Caco-2 (cell line): Measurements from ENCODE around the gene C1orf141. TPM values are rescaled to one million over a fixed set of nuclear protein-coding genes. Genes with fewer than 3 reads are reported as not detected.
A peak's percentile ranks its signal among the peaks of the same experiment; 100 is the strongest.
"Not testable (repeated sequence)": the region's sequence is repeated elsewhere in the genome, so short reads cannot be mapped to it uniquely, and the experiment has no call there.

ENCODE experiments used
- BruUV-seq: library from RNA; stranded (reverse); fragments of 400-500 nt; replicated peaks from 2 replicates; lab custom pipeline; 2021; lab: Mats Ljungman, UMichigan
- CTCF ChIA-PET: fragments of 300-600 bp; sonication (Branson Sonifier 250); formaldehyde crosslinking; loops from one replicate; lab custom pipeline; 2022; ENCODE audit warnings: antibody characterized with exemption; lab: Charles Lee
- POLR2A ChIA-PET: fragments of 300-600 bp; sonication (Branson Sonifier 250); formaldehyde crosslinking; loops from one replicate; lab custom pipeline; 2022; ENCODE audit warnings: antibody characterized with exemption; lab: Charles Lee
- DNase-seq, 2 experiments: peaks; one replicate each; pipeline versions ENCODE4 v3.0.0 to v3.0.0-alpha.2; 2020 to 2022
- H3K27me3 ChIP-seq: replicated peaks from 2 replicates; pipeline ENCODE4 v1.6.0; 2011; ENCODE audit warnings: low read length; ENCODE audit not compliant: control insufficient read depth, insufficient read depth
- H3K36me3 ChIP-seq: 2 replicates; pipeline ENCODE4 v1.5.1; 2011; ENCODE audit warnings: low read length; ENCODE audit not compliant: control insufficient read depth, insufficient read depth
- H3K4me1 ChIP-seq: fragments of 250-450 bp; sonication (Bioruptor Pico); 2 replicates; pipeline ENCODE4 v1.5.1; 2020; ENCODE audit warnings: mild to moderate bottlenecking
- H3K4me3 ChIP-seq: 2 replicates; pipeline ENCODE4 v1.5.1; 2011; ENCODE audit warnings: low read depth, mild to moderate bottlenecking, control low read depth, low read length
- H3K9me3 ChIP-seq: fragments of 250-450 bp; sonication (Bioruptor Pico); 2 replicates; pipeline ENCODE4 v1.5.1; 2020; ENCODE audit warnings: mild to moderate bottlenecking, moderate library complexity
- H3K27ac Mint-ChIP-seq: one replicate; pipeline ENCODE4 v1.8.0; 2022; ENCODE audit warnings: mixed read lengths; ENCODE audit not compliant: unreplicated experiment
- H3K27me3 Mint-ChIP-seq: one replicate; pipeline ENCODE4 v1.8.0; 2022; ENCODE audit warnings: mixed read lengths; ENCODE audit not compliant: insufficient read depth, unreplicated experiment
- H3K36me3 Mint-ChIP-seq: one replicate; pipeline ENCODE4 v1.8.0; 2022; ENCODE audit warnings: mild to moderate bottlenecking, mixed read lengths; ENCODE audit not compliant: insufficient read depth, unreplicated experiment
- H3K4me1 Mint-ChIP-seq: one replicate; pipeline ENCODE4 v1.8.0; 2022; ENCODE audit warnings: low read depth, mixed read lengths; ENCODE audit not compliant: unreplicated experiment
- H3K4me3 Mint-ChIP-seq: one replicate; pipeline ENCODE4 v1.8.0; 2022; ENCODE audit warnings: mild to moderate bottlenecking, moderate library complexity, mixed read lengths; ENCODE audit not compliant: unreplicated experiment
- H3K9me3 Mint-ChIP-seq: one replicate; pipeline ENCODE4 v1.8.0; 2022; ENCODE audit warnings: mixed read lengths; ENCODE audit not compliant: unreplicated experiment
- intact Hi-C: fragments of 100-400 bp; cut with micrococcal nuclease; formaldehyde crosslinking; loops from one replicate; pipeline ENCODE4 v1.10.0; 2022; ENCODE audit not compliant: unreplicated experiment
- total RNA-seq: library from RNA; stranded (reverse); gene quantifications from 2 replicates; pipeline ENCODE4 v1.2.3, GENCODE V29; 2022
- TF ChIP-seq, protein P1 (sequence below), 2 experiments: fragments of 200-600 bp in 1 of 2; IDR thresholded peaks; 1 replicate in 1 of 2; 2 replicates in 1 of 2; pipeline versions ENCODE4 v1.5.1 to v1.8.0; 2011 to 2022; ENCODE audit warnings: antibody characterized with exemption in 1 of 2, control low read depth in 1 of 2, inconsistent platforms in 1 of 2, low read depth in 1 of 2, low read length in 1 of 2, mild to moderate bottlenecking in 1 of 2, moderate library complexity in 1 of 2; ENCODE audit not compliant: insufficient read depth in 1 of 2, severe bottlenecking in 1 of 2, unreplicated experiment in 1 of 2

Gene C1orf141
- total RNA-seq, 1 experiment from 2014 or later = not detected

DNA sequence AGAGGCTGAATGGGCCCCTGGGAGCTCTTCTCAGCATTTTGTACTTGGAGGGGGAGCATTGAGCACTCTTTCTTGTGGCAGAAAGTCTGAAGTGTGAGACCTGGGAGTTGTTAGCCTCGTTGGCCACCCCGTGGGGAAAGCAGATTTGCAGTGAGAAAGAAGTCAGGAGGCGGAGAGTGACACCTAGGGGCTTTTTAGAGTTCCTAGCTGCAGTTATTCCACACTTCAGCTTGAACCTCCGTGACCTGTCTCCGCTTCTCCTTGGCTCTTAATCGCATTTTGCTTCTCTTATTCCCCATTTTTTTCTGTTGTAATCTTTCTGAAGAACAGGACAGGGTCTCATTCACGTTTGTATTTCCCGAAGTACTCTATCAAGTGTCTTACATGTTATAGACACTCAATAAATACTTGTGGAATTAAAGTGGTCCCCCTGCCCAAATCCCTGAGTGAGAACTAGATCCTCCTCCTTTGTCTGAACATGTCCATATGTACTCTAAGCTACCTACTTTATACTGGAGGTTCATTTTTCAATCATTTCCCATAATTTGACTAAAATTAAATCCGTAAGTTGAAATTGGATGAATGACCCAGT is 14.5 kb upstream of the C1orf141 start:
- H3K4me3 ChIP-seq = no peak overlapping the region
- intact Hi-C loops = loop anchor here (1.0 to 2.0 kb wide), 3 partner anchors 96 to 384 kb away; no protein-coding TSS in a partner anchor
- BruUV-seq = no TSS peak
- peaks cover 8% of the 10 kb centered on the region for H3K27me3 Mint-ChIP-seq
- DNase-seq = peak; percentile 64 to 68
- peaks cover 7% of the 10 kb centered on the region; the same call in 1 of the 2 replicates for H3K4me1 ChIP-seq
- H3K9me3 Mint-ChIP-seq = no peaks in the 10 kb centered on the region
- H3K27me3 ChIP-seq = no peaks in the 10 kb centered on the region
- H3K4me1 Mint-ChIP-seq = no peaks in the 10 kb centered on the region
- ChIA-PET POLR2A (interaction anchor here (1.0 kb wide), 1 partner anchor 153 kb away, joined by 3 read pairs; no protein-coding TSS in a partner anchor), CTCF (interaction anchor here (0.5 to 4.0 kb wide), 6 partner anchors 23 to 384 kb away, joined by 4 to 43 read pairs (median 6); no protein-coding TSS in a partner anchor)
- H3K9me3 ChIP-seq = no peaks in the 10 kb centered on the region
- H3K4me3 Mint-ChIP-seq = no peak overlapping the region
- peaks cover 4% of the 10 kb centered on the region for H3K36me3 Mint-ChIP-seq
- H3K27ac Mint-ChIP-seq = no peak overlapping the region
- H3K36me3 ChIP-seq = no peaks in the 10 kb centered on the region
- TF ChIP-seq, protein P1, sequence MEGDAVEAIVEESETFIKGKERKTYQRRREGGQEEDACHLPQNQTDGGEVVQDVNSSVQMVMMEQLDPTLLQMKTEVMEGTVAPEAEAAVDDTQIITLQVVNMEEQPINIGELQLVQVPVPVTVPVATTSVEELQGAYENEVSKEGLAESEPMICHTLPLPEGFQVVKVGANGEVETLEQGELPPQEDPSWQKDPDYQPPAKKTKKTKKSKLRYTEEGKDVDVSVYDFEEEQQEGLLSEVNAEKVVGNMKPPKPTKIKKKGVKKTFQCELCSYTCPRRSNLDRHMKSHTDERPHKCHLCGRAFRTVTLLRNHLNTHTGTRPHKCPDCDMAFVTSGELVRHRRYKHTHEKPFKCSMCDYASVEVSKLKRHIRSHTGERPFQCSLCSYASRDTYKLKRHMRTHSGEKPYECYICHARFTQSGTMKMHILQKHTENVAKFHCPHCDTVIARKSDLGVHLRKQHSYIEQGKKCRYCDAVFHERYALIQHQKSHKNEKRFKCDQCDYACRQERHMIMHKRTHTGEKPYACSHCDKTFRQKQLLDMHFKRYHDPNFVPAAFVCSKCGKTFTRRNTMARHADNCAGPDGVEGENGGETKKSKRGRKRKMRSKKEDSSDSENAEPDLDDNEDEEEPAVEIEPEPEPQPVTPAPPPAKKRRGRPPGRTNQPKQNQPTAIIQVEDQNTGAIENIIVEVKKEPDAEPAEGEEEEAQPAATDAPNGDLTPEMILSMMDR (IDR thresholded peaks at IDR 0.05; ENCODE audit: insufficient read depth in 1 of 2, low read depth in 1 of 2, low read length in 1 of 2, severe bottlenecking in 1 of 2, unreplicated experiment in 1 of 2) = peak; percentile 55 to 61

DNA sequence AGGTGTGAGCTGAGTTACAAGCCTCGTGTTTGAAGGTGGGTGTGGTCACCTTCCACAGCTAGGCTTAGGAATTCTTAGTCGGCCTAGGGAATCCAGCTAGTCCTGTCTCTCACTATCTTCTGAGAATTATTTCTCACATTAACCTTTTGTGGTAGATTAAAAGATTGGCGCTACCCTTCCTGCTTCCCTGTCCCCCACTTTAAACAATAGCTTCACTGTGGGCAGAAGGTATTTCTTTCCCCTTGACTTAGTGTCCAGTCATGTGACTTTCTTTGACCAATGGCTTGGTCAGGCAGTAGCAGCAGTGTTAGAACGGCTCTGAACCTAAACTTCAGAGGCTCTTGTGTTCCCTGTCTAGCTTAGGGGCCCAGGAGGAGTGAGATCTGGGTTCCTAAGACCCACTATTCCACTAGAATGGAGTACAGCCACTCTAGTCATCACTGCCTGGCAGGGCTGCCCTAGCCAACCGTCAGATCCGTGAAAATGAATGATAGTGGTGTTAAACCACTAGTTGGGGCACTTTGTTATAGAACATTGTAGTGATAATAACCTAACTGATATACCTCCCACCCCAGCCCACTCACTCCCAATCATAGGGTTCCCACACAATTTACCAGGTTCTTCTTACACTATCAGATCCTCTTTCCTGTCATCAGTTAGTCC is 13.9 kb upstream of the C1orf141 start:
- Mint-ChIP-seq H3K36me3 (peaks cover 4% of the 10 kb centered on the region), H3K27me3 (peaks cover 5% of the 10 kb centered on the region), H3K4me1 (no peaks in the 10 kb centered on the region), H3K27ac (no peak overlapping the region), H3K9me3 (no peaks in the 10 kb centered on the region), H3K4me3 (no peak overlapping the region)
- no TSS peak for BruUV-seq
- Histone ChIP-seq H3K36me3 (no peaks in the 10 kb centered on the region), H3K4me1 (peaks cover 7% of the 10 kb centered on the region; the same call in 1 of the 2 replicates), H3K4me3 (no peak overlapping the region), H3K27me3 (no peaks in the 10 kb centered on the region), H3K9me3 (no peaks in the 10 kb centered on the region)
- DNase-seq = no peak
- ChIA-PET POLR2A (interaction anchor here (1.0 kb wide), 1 partner anchor 153 kb away, joined by 3 read pairs; no protein-coding TSS in a partner anchor), CTCF (interaction anchor here (1.0 to 4.0 kb wide), 3 partner anchors 22 to 383 kb away, joined by 4 to 43 read pairs (median 6); no protein-coding TSS in a partner anchor)
- TF ChIP-seq, protein P1 (IDR thresholded peaks at IDR 0.05; ENCODE audit: insufficient read depth in 1 of 2, low read depth in 1 of 2, low read length in 1 of 2, severe bottlenecking in 1 of 2, unreplicated experiment in 1 of 2) = no peak
- intact Hi-C loops = loop anchor here (1.0 to 2.0 kb wide), 4 partner anchors 22 to 384 kb away; no protein-coding TSS in a partner anchor

DNA sequence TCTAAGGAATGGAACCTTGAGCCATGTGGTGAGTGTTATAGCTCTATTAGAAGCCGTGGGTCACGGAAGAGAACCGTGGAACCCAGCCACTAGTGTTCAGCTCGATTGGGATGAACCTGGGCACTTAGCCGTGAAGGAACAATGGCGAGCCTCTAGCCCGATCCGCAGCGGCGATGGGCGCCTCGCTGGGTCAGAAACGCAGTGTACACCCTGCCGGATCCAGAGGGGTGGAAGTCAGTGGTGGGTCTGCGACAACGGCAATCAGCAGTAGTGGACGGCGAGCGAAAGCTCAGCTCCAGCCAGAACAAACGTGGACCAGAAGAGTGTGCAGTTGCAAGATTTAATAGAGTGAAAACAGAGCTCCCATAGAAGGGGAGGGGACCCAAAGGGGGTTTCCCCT is 13.2 kb upstream of the C1orf141 start:
- H3K9me3 ChIP-seq, H3K27ac Mint-ChIP-seq, BruUV-seq, H3K4me3 ChIP-seq, H3K36me3 Mint-ChIP-seq, H3K27me3 ChIP-seq, H3K27me3 Mint-ChIP-seq, H3K4me1 Mint-ChIP-seq, H3K9me3 Mint-ChIP-seq, DNase-seq, H3K4me3 Mint-ChIP-seq, H3K36me3 ChIP-seq, H3K4me1 ChIP-seq, POLR2A ChIA-PET: not testable (repeated sequence)
- CTCF ChIA-PET = interaction anchor here (1.9 to 4.0 kb wide), 2 partner anchors 22 to 152 kb away, joined by 6 to 43 read pairs; no protein-coding TSS in a partner anchor
- intact Hi-C loops = loop anchor here (1.0 to 2.0 kb wide), 2 partner anchors 22 to 383 kb away; no protein-coding TSS in a partner anchor
